ENCODE data around the gene COL8A2.

DNA sequence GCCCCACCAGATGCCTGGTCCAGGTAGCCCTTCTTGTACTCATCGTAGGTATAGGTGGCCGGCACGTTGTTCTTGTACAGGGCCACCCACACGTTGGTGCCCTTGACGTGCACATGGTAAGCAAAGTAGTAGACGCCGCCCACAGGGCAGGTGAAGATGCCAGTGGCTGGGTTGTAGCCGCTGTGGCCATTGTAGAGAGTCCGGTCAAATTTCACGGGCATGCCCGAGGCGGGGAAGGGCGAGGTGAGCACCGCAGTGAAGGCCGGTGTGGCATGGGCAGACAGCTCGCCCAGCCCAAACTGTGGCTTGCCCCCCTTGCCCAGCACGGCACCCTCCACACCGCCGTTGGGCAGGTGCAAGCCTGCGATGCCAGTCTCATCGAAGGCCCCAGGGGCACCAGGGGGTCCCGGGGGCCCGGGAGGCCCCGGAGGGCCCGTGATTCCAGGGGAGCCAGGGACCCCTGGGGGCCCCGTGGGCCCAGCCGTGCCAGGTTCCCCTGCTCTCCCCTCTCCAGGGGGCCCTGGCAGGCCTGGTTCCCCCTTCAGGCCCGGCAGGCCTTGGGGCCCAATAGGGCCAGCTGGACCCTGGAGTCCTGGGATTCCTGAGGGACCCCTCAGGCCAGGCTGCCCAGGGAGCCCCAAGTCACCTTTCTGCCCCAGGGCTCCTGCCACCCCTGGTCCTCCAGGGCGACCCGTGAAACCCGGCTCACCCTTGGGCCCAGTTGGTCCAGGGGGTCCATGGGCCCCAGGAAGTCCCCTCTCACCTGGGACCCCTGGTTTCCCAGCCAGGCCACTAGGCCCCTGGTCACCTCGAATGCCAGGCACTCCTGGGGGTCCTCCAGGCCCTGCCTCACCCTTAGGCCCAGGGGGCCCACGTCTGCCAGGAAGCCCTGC, 27.1 kb downstream of the COL8A2 start:
- TF ChIP-seq, protein P1, sequence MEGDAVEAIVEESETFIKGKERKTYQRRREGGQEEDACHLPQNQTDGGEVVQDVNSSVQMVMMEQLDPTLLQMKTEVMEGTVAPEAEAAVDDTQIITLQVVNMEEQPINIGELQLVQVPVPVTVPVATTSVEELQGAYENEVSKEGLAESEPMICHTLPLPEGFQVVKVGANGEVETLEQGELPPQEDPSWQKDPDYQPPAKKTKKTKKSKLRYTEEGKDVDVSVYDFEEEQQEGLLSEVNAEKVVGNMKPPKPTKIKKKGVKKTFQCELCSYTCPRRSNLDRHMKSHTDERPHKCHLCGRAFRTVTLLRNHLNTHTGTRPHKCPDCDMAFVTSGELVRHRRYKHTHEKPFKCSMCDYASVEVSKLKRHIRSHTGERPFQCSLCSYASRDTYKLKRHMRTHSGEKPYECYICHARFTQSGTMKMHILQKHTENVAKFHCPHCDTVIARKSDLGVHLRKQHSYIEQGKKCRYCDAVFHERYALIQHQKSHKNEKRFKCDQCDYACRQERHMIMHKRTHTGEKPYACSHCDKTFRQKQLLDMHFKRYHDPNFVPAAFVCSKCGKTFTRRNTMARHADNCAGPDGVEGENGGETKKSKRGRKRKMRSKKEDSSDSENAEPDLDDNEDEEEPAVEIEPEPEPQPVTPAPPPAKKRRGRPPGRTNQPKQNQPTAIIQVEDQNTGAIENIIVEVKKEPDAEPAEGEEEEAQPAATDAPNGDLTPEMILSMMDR (IDR thresholded peaks at IDR 0.05; ENCODE audit: poor library complexity, severe bottlenecking): no peak
- TF ChIP-seq EP300 (conservative IDR thresholded peaks at IDR 0.05; ENCODE audit: poor library complexity, severe bottlenecking) (no peak), EZH2 (IDR thresholded peaks at IDR 0.05; ENCODE audit: borderline replicate concordance, insufficient read depth, low read length, poor library complexity, severe bottlenecking) (no peak), SMC3 (conservative IDR thresholded peaks at IDR 0.05; ENCODE audit: poor library complexity) (no peak), RAD21 (conservative IDR thresholded peaks at IDR 0.05) (no peak), POLR2AphosphoS5 (IDR thresholded peaks at IDR 0.05) (no peak)

All from neural cell (in vitro differentiated cells).